GM19099 (cell line): ENCODE data around the gene TBC1D14.

Experiments used
- POLR2A ChIP-seq: IDR thresholded peaks from 3 replicates; pipeline ENCODE4 v1.6.1; 2011; ENCODE audit warnings: low read depth; ENCODE audit not compliant: insufficient read length; ENCODE audit errors: extremely low read depth

The TBC1D14 gene

GRCh38 chr4:6992728-6993677, 83.4 kb downstream of the TBC1D14 start:
- TF ChIP-seq POLR2A: no peak

GRCh38 chr4:6996481-6996880, 86.9 kb downstream of the TBC1D14 start:
- no peak for TF ChIP-seq POLR2A

- TF ChIP-seq POLR2A: no peak
Measured at GRCh38 chr4:6999172-7000086, 89.8 kb downstream of the TBC1D14 start.

GRCh38 chr4:7000421-7001176, 91.0 kb downstream of the TBC1D14 start:
- TF ChIP-seq POLR2A: no peak

- no peak for TF ChIP-seq POLR2A
Measured at GRCh38 chr4:7001271-7001670, 91.6 kb downstream of the TBC1D14 start.

- no peak for TF ChIP-seq POLR2A
Measured at GRCh38 chr4:7002336-7002735, 92.7 kb downstream of the TBC1D14 start.

GRCh38 chr4:7003176-7003878, 93.7 kb downstream of the TBC1D14 start:
- no peak for TF ChIP-seq POLR2A

- no peak for TF ChIP-seq POLR2A
Measured at GRCh38 chr4:7003879-7004240, 94.2 kb downstream of the TBC1D14 start.

- TF ChIP-seq POLR2A: no peak
Measured at GRCh38 chr4:7004331-7004730, 94.7 kb downstream of the TBC1D14 start.

- no peak for TF ChIP-seq POLR2A
Measured at GRCh38 chr4:7005571-7005970, 95.9 kb downstream of the TBC1D14 start.

- TF ChIP-seq POLR2A: no peak
Measured at GRCh38 chr4:7006411-7006810, 96.8 kb downstream of the TBC1D14 start.

GRCh38 chr4:7007142-7007907, 97.7 kb downstream of the TBC1D14 start:
- no peak for TF ChIP-seq POLR2A

- TF ChIP-seq POLR2A: no peak
Measured at GRCh38 chr4:7007944-7008343, 98.3 kb downstream of the TBC1D14 start.

GRCh38 chr4:7009564-7009963, 99.9 kb downstream of the TBC1D14 start:
- TF ChIP-seq POLR2A: no peak

GRCh38 chr4:7013175-7013574, 103.5 kb downstream of the TBC1D14 start:
- no peak for TF ChIP-seq POLR2A
